Omental fat pad (tissue), 4 donors: ENCODE measurements around the gene CEP89. TPM values are rescaled to one million over a fixed set of nuclear protein-coding genes. Genes with fewer than 3 reads are reported as not detected.
"Not testable (repeated sequence)": the region's sequence is repeated elsewhere in the genome, so short reads cannot be mapped to it uniquely, and the experiment has no call there.

Source experiments
- ATAC-seq: fragments of 150-250 bp; one replicate; pipeline ENCODE4 v1.9.1; 2016; ENCODE audit warnings: mild to moderate bottlenecking, moderate library complexity; ENCODE audit not compliant: low FRiP score
- DNase-seq: peaks from one replicate; pipeline ENCODE4 v3.0.0-alpha.2; 2019; ENCODE audit warnings: low spot score
- CTCF ChIP-seq, 3 donors: fragments of 450-650 bp; IDR thresholded peaks; one replicate each; pipeline ENCODE4 v1.5.1; 2016 to 2017; ENCODE audit warnings: antibody characterized with exemption in 3 of 3, mild to moderate bottlenecking in 3 of 3, moderate library complexity in 2 of 3
- total RNA-seq, 4 donors: library from RNA; depleted of rRNA; stranded (reverse); fragments of >200 nt; gene quantifications; one replicate each; pipeline ENCODE4 v1.1.0, GENCODE V29; 2016

The CEP89 gene
- total RNA-seq, 4 donors from 2014 or later, result 8.2 to 11.9 (median 10.5) TPM

GRCh38 chr19:32890841-32891240 lies 80.9 kb downstream of the CEP89 start:
- TF ChIP-seq CTCF (IDR thresholded peaks at IDR 0.05), result no peak
- ATAC-seq (no peak), DNase-seq (no peak)

GRCh38 chr19:32890326-32890725 lies 81.4 kb downstream of the CEP89 start:
- ATAC-seq (no peak), DNase-seq (no peak)
- TF ChIP-seq CTCF (IDR thresholded peaks at IDR 0.05), result no peak

GRCh38 chr19:32889137-32889934 lies 82.4 kb downstream of the CEP89 start:
- DNase-seq (no peak), ATAC-seq (no peak)
- TF ChIP-seq CTCF (IDR thresholded peaks at IDR 0.05), result no peak

- no peak for ATAC-seq
- DNase-seq, result no peak
- no peak for TF ChIP-seq CTCF (IDR thresholded peaks at IDR 0.05)
These were observed 84.1 kb downstream of the CEP89 start for GRCh38 chr19:32887572-32888215.

- no peak for DNase-seq
- ATAC-seq, result no peak
- TF ChIP-seq CTCF (IDR thresholded peaks at IDR 0.05), result no peak
These were observed 85.5 kb downstream of the CEP89 start for GRCh38 chr19:32886241-32886640.

GRCh38 chr19:32885255-32885654 lies 86.5 kb downstream of the CEP89 start:
- DNase-seq, ATAC-seq: not testable (repeated sequence)

GRCh38 chr19:32881766-32882165 lies 90.0 kb downstream of the CEP89 start:
- ATAC-seq (no peak), DNase-seq (no peak)
- TF ChIP-seq CTCF (IDR thresholded peaks at IDR 0.05), result no peak
